ENCODE results near the gene ADGRB3.

GRCh38 chr6:68975064-68975463 is 340.0 kb downstream of the ADGRB3 start:
- TF ChIP-seq PBX3 (IDR thresholded peaks at IDR 0.05; ENCODE audit: insufficient replicate concordance, low read depth, low read length) (no peak), POLR2AphosphoS5 (IDR thresholded peaks at IDR 0.05; ENCODE audit: low read length) (no peak), TAF1 (IDR thresholded peaks at IDR 0.05; ENCODE audit: borderline replicate concordance, low read depth, low read length) (no peak), CTCF (IDR thresholded peaks at IDR 0.05 in 2 of 3, conservative IDR thresholded peaks at IDR 0.05 in 1 of 3; ENCODE audit: control insufficient read depth in 2 of 3, extremely low read depth in 1 of 3, insufficient read depth in 1 of 3, low read depth in 3 of 3, low read length in 3 of 3) (no peak), HDAC6 (IDR thresholded peaks at IDR 0.05; ENCODE audit: unreplicated experiment) (no peak), JUND (IDR thresholded peaks at IDR 0.05; ENCODE audit: low read depth, low read length) (no peak), HDAC2 (IDR thresholded peaks at IDR 0.05) (no peak), KDM1A (IDR thresholded peaks at IDR 0.05; ENCODE audit: borderline replicate concordance) (no peak), FOXM1 (IDR thresholded peaks at IDR 0.05; ENCODE audit: low read depth, low read length) (no peak), CREB1 (IDR thresholded peaks at IDR 0.05; ENCODE audit: low read depth) (no peak)
